Measurements from ENCODE around the gene ALG8. TPM values are rescaled to one million over a fixed set of nuclear protein-coding genes. Genes with fewer than 3 reads are reported as not detected.

ALG8 gene
- total and polyA plus RNA-seq, 2 donors from 2014 or later = 34.1 to 49.7 TPM

DNA sequence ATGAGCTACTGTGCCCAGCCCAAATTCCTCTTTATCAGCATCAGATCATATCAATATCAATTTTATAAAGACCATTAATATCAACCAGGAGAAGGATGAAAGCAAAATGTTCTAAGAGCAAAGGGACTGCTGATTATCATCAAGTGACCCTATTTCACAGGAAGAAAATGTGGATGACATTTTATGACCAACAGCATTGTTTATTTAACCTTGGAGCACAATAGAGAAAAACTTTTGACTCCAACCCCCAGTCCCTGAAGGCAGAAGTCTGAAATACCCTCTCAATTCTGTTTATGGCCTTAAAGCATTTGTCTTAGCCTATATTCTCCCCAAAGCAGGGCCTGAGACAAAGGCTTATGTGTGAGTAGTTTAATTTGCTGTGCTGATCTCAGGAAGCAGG, 11.3 kb upstream of the ALG8 start:
- DNase-seq = no peak
- intact Hi-C loops (cut with DNase I) = no loop called here

DNA sequence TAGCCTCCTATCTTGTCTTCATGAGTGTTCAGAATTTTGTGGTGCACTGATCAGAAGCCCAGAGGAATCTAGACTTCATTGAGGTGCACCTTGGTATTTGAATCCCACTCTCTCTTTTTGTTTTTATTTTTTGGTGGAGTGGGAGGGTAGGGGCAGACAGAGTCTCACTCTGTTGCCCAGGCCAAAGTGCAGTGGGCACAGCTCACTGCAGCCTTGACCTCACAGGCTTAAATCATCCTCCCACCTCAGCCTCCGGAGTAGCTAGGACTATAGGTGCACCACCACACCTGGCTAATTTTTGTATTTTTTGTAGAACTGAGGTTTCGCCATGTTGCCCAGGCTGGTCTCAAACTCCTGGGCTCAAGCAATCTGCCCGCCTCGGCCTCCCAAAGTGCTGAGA, 10.9 kb upstream of the ALG8 start:
- intact Hi-C loops (cut with DNase I) = no loop called here

More for the DNA sequence above, 11.3 kb upstream of the ALG8 start:
- Histone ChIP-seq H3K4me1 (ENCODE audit: control insufficient read depth in 2 of 3, insufficient read depth in 2 of 3, low read depth in 1 of 3, low read length in 3 of 3) (no peaks in the 10 kb centered on the region), H3K9ac (ENCODE audit: low read length in 3 of 3) (no peak overlapping the region), H3K27me3 (ENCODE audit: control insufficient read depth, insufficient read depth, low read length) (no peaks in the 10 kb centered on the region), H3K9me3 (ENCODE audit: control insufficient read depth in 2 of 3, insufficient read depth in 1 of 3, low read length in 3 of 3) (no peaks in the 10 kb centered on the region), H3K27ac (ENCODE audit: low read depth in 2 of 2, low read length in 2 of 2) (no peak overlapping the region), H3K4me3 (ENCODE audit: low read length in 3 of 3) (no peak overlapping the region), H3K36me3 (ENCODE audit: control insufficient read depth in 2 of 3, insufficient read depth in 3 of 3, low read length in 3 of 3) (no peaks in the 10 kb centered on the region)
- FAIRE-seq = no peak
- TF ChIP-seq, protein P1, sequence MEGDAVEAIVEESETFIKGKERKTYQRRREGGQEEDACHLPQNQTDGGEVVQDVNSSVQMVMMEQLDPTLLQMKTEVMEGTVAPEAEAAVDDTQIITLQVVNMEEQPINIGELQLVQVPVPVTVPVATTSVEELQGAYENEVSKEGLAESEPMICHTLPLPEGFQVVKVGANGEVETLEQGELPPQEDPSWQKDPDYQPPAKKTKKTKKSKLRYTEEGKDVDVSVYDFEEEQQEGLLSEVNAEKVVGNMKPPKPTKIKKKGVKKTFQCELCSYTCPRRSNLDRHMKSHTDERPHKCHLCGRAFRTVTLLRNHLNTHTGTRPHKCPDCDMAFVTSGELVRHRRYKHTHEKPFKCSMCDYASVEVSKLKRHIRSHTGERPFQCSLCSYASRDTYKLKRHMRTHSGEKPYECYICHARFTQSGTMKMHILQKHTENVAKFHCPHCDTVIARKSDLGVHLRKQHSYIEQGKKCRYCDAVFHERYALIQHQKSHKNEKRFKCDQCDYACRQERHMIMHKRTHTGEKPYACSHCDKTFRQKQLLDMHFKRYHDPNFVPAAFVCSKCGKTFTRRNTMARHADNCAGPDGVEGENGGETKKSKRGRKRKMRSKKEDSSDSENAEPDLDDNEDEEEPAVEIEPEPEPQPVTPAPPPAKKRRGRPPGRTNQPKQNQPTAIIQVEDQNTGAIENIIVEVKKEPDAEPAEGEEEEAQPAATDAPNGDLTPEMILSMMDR (IDR thresholded peaks at IDR 0.05; ENCODE audit: borderline replicate concordance, extremely low read depth, insufficient read depth) = no peak

DNA sequence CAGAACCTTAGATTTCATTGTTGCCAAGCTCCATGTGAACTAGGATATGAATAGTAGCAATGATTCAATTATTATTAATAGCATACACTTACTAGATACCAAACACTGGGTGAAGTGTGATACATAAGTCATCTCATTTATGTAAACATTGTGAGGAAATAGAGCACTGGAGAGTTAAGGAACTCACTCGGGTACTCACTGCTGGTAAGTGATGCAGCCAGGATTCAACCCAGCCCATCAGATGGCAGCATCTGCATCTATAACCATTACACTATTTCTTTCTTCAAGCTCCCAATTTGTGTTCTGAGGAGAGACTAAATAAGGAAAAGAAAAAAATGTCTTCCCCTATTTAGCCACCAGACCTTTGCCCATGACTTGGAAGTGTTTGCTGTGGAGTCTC, 10.2 kb upstream of the ALG8 start:
- H3K27ac ChIP-seq (ENCODE audit: low read depth in 2 of 2, low read length in 2 of 2) = no peak overlapping the region
- no peaks in the 10 kb centered on the region for H3K9me3 ChIP-seq (ENCODE audit: control insufficient read depth in 2 of 3, insufficient read depth in 1 of 3, low read length in 3 of 3)
- intact Hi-C loops (cut with DNase I) = no loop called here
- H3K4me3 ChIP-seq (ENCODE audit: low read length in 3 of 3) = no peak overlapping the region
- FAIRE-seq = no peak
- H3K4me1 ChIP-seq (ENCODE audit: control insufficient read depth in 2 of 3, insufficient read depth in 2 of 3, low read depth in 1 of 3, low read length in 3 of 3) = no peaks in the 10 kb centered on the region
- H3K27me3 ChIP-seq (ENCODE audit: control insufficient read depth, insufficient read depth, low read length) = no peaks in the 10 kb centered on the region
- no peaks in the 10 kb centered on the region for H3K36me3 ChIP-seq (ENCODE audit: control insufficient read depth in 2 of 3, insufficient read depth in 3 of 3, low read length in 3 of 3)
- TF ChIP-seq, protein P1 (IDR thresholded peaks at IDR 0.05; ENCODE audit: borderline replicate concordance, extremely low read depth, insufficient read depth) = no peak
- no peak overlapping the region for H3K9ac ChIP-seq (ENCODE audit: low read length in 3 of 3)
- DNase-seq = no peak

More for the DNA sequence above, 10.9 kb upstream of the ALG8 start:
- Histone ChIP-seq H3K9me3 (ENCODE audit: control insufficient read depth in 2 of 3, insufficient read depth in 1 of 3, low read length in 3 of 3) (no peaks in the 10 kb centered on the region), H3K27me3 (ENCODE audit: control insufficient read depth, insufficient read depth, low read length) (no peaks in the 10 kb centered on the region), H3K4me3 (ENCODE audit: low read length in 3 of 3) (no peak overlapping the region), H3K9ac (ENCODE audit: low read length in 3 of 3) (no peak overlapping the region), H3K36me3 (ENCODE audit: control insufficient read depth in 2 of 3, insufficient read depth in 3 of 3, low read length in 3 of 3) (no peaks in the 10 kb centered on the region), H3K27ac (ENCODE audit: low read depth in 2 of 2, low read length in 2 of 2) (no peak overlapping the region), H3K4me1 (ENCODE audit: control insufficient read depth in 2 of 3, insufficient read depth in 2 of 3, low read depth in 1 of 3, low read length in 3 of 3) (no peaks in the 10 kb centered on the region)
- DNase-seq (no peak), FAIRE-seq (no peak)
- TF ChIP-seq, protein P1 (IDR thresholded peaks at IDR 0.05; ENCODE audit: borderline replicate concordance, extremely low read depth, insufficient read depth) = no peak

DNA sequence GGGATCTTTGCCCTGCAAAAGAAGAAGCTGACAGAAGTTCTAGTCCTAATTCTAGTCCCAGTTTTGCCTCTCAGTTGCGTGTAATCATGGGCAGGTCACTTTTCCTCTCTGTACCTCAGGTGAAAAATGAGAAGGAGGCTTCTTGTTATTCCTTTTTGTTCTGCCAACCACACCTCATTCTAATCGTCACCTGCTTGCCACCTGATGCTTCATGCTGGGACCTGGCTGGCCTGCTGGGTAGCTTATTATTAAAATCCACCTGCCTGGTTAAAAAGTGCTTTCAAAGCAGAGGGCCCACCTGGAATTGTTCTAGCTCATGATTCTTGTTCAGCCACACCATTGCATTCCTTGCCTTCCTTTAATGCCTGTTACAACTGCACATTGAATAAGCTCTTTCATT, 8.4 kb upstream of the ALG8 start:
- Histone ChIP-seq H3K27me3 (ENCODE audit: control insufficient read depth, insufficient read depth, low read length) (no peaks in the 10 kb centered on the region), H3K4me3 (ENCODE audit: low read length in 3 of 3) (no peak overlapping the region), H3K9me3 (ENCODE audit: control insufficient read depth in 2 of 3, insufficient read depth in 1 of 3, low read length in 3 of 3) (no peaks in the 10 kb centered on the region), H3K4me1 (ENCODE audit: control insufficient read depth in 2 of 3, insufficient read depth in 2 of 3, low read depth in 1 of 3, low read length in 3 of 3) (no peaks in the 10 kb centered on the region), H3K27ac (ENCODE audit: low read depth in 2 of 2, low read length in 2 of 2) (no peak overlapping the region), H3K9ac (ENCODE audit: low read length in 3 of 3) (no peak overlapping the region), H3K36me3 (ENCODE audit: control insufficient read depth in 2 of 3, insufficient read depth in 3 of 3, low read length in 3 of 3) (no peaks in the 10 kb centered on the region)
- FAIRE-seq = no peak
- intact Hi-C loops (cut with DNase I) = no loop called here
- TF ChIP-seq, protein P1 (IDR thresholded peaks at IDR 0.05; ENCODE audit: borderline replicate concordance, extremely low read depth, insufficient read depth) = no peak
- DNase-seq = no peak
